HepG2 (cell line): ENCODE data around the gene CIITA. TPM values are rescaled to one million over a fixed set of nuclear protein-coding genes. Genes with fewer than 3 reads are reported as not detected.

Experiments used
- ATAC-seq: fragments of 200-7000 bp; cut with Tn5 transposase; 3 replicates; pipeline ENCODE4 v1.9.1; 2020; ENCODE audit warnings: mild to moderate bottlenecking, moderate library complexity
- BruUV-seq: library from RNA; stranded (reverse); fragments of 400-500 nt; replicated peaks from 2 replicates; lab custom pipeline; 2021; lab: Mats Ljungman, UMichigan
- CTCF ChIA-PET: fragments of 300-600 bp; formaldehyde crosslinking; extraction: SDS; loops from one replicate; lab custom pipeline; 2021; ENCODE audit warnings: low total read pairs, inconsistent platforms, low intra/inter-chr PET ratio; lab: Yijun Ruan, JAX
- POLR2A ChIA-PET: fragments of 350-600 bp; sonication (Branson Sonifier 250); formaldehyde crosslinking; loops from one replicate; lab custom pipeline; 2020; ENCODE audit warnings: antibody characterized with exemption, inconsistent platforms; lab: Yijun Ruan, JAX
- DNase-seq: peaks from one replicate; pipeline ENCODE4 v3.0.0-alpha.2; 2015; ENCODE audit warnings: low spot score
- FAIRE-seq: peaks from 3 replicates; lab custom pipeline; 2011; peaks lifted over from hg19 to GRCh38; lab: Jason Lieb, UNC
- H2AFZ ChIP-seq: one replicate; pipeline ENCODE4 v1.6.1; 2011; ENCODE audit warnings: low read length, inconsistent platforms
- H3K27ac ChIP-seq: fragments of 300-600 bp; 3 replicates; pipeline ENCODE4 v1.8.0; 2011; ENCODE audit warnings: mixed run types, mild to moderate bottlenecking, mixed read lengths, low read length, inconsistent platforms; ENCODE audit not compliant: insufficient read depth; ENCODE audit errors: extremely low read length
- H3K27me3 ChIP-seq, 2 experiments: fragments of 200-600 bp in 1 of 2; 2 replicates in 1 of 2; 3 replicates in 1 of 2; pipeline versions ENCODE4 v1.6.0 to v1.8.0; 2011; ENCODE audit warnings: low read length in 2 of 2, mild to moderate bottlenecking in 2 of 2, moderate library complexity in 2 of 2, inconsistent platforms in 1 of 2; ENCODE audit not compliant: insufficient read depth in 2 of 2, control insufficient read depth in 1 of 2
- H3K36me3 ChIP-seq, 2 experiments: fragments of 200-600 bp in 1 of 2; replicated peaks in 1 of 2; 2 replicates in 1 of 2; 3 replicates in 1 of 2; pipeline versions ENCODE4 v1.5.1 to v1.8.0; 2011; ENCODE audit warnings: low read length in 2 of 2, inconsistent platforms in 1 of 2; ENCODE audit not compliant: insufficient read depth in 2 of 2, control insufficient read depth in 1 of 2
- H3K4me1 ChIP-seq: 2 replicates; pipeline ENCODE4 v1.5.1; 2012; ENCODE audit warnings: low read length, inconsistent platforms; ENCODE audit not compliant: insufficient read depth
- H3K4me2 ChIP-seq: 2 replicates; pipeline ENCODE4 v1.6.0; 2011; ENCODE audit warnings: low read depth, low read length, inconsistent platforms
- H3K4me3 ChIP-seq, 3 experiments: fragments of 200-600 bp in 1 of 3; sonication (generic), shearing (Covaris generic) in 1 of 3; replicated peaks in 1 of 3; 2 replicates each; pipeline ENCODE4 v1.5.1; 2011 to 2016; ENCODE audit warnings: low read length in 3 of 3, inconsistent platforms in 2 of 3, low read depth in 2 of 3, mild to moderate bottlenecking in 2 of 3, control low read depth in 1 of 3, mixed read lengths in 1 of 3; ENCODE audit not compliant: insufficient read depth in 1 of 3
- H3K79me2 ChIP-seq: one replicate; pipeline ENCODE4 v1.6.1; 2011; ENCODE audit warnings: low read length, inconsistent platforms; ENCODE audit not compliant: insufficient read depth
- H3K9ac ChIP-seq: 2 replicates; pipeline ENCODE4 v1.6.0; 2011; ENCODE audit warnings: mild to moderate bottlenecking, low read depth, low read length, inconsistent platforms; ENCODE audit not compliant: insufficient read depth
- H3K9me3 ChIP-seq: 2 replicates; pipeline ENCODE4 v1.5.1; 2012; ENCODE audit warnings: mild to moderate bottlenecking, low read length
- H4K20me1 ChIP-seq: 2 replicates; pipeline ENCODE4 v1.6.0; 2011; ENCODE audit warnings: inconsistent platforms, mild to moderate bottlenecking, low read length, moderate library complexity; ENCODE audit not compliant: insufficient read depth
- MAFF ChIP-seq: IDR thresholded peaks from 2 replicates; pipeline ENCODE4 v1.6.1; 2011; ENCODE audit warnings: low read depth, low read length, improper control_type of control experiment
- MAFK ChIP-seq, 2 experiments: IDR thresholded peaks in 1 of 2; conservative IDR thresholded peaks in 1 of 2; 2 replicates each; pipeline ENCODE4 v1.6.1; 2011; ENCODE audit warnings: improper control_type of control experiment in 2 of 2, low read length in 2 of 2
- ZNF558 ChIP-seq: sonication (generic); formaldehyde crosslinking; IDR thresholded peaks from 2 replicates; pipeline ENCODE4 v1.9.0; 2022; ENCODE audit warnings: mild to moderate bottlenecking, missing genetic modification reagents, borderline replicate concordance
- WGBS: methylation state at CpG from one replicate; pipeline ENCODE4 v1.1.6; 2017; ENCODE audit warnings: low lambda C conversion rate; 5-methylcytosine and 5-hydroxymethylcytosine counted together
- in situ Hi-C: cut with HindIII; loops from 2 replicates; pipeline ENCODE4 v1.10.0; 2017; ENCODE audit warnings: low pct_unique_long_range_greater_than_20kb; ENCODE audit not compliant: extremely low pct_ligation_motif_present
- intact Hi-C: fragments of 100-400 bp; cut with micrococcal nuclease; formaldehyde crosslinking; loops from one replicate; pipeline ENCODE4 v1.10.0; 2022; ENCODE audit not compliant: unreplicated experiment
- polyA plus RNA-seq, 8 experiments: library from polyadenylated mRNA; depleted of rRNA in 3 of 8; stranded (reverse) in 7 of 8; unstranded in 1 of 8; fragments of >200 nt; fragmentation: Illumina TruSeq in 4 of 8; extraction: Trizol in 4 of 8; gene quantifications; 2 replicates each; pipeline versions ENCODE4 v1.2.1 to v1.2.3, GENCODE V29; 2011 to 2016; ENCODE audit warnings: low read depth in 4 of 8, missing spikeins in 1 of 8, mixed read lengths in 1 of 8; ENCODE audit not compliant: insufficient read depth in 1 of 8
- total RNA-seq, 5 experiments: library from RNA; depleted of rRNA; stranded (reverse); fragments of >200 nt; fragmentation: Illumina TruSeq; extraction: Trizol; gene quantifications; 2 replicates each; pipeline ENCODE4 v1.2.3, GENCODE V29; 2016; ENCODE audit warnings: low read depth in 1 of 5

The CIITA gene
- total and polyA plus RNA-seq, 2 of the 13 experiments (the other 11 are each of a cell fraction or from before 2014, with no cell fraction given) = 0.08 to 0.09 TPM

DNA sequence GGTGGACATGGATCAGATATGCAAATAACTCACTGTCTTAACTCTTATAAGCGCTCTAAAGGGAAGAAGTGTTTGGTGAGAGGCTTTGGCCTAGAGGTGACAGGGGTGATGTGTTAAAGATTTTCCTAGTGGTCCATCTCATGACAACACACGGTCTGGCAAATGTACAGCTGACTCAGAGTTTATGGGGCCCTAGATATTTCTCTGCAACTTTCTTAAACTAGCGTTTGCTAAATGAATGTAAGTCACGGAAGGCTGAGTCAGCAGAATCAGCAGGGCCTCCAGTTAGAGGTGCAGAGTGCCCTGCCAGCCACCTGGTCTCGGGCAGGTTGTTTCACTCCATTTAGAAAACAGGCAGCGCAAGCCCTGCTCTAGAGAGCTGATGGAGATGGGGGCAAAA, 107.5 kb downstream of the CIITA start:
- Histone ChIP-seq H2AFZ (no peak overlapping the region), H3K9me3 (no peaks in the 10 kb centered on the region), H3K27ac (no peak overlapping the region), H4K20me1 (no peaks in the 10 kb centered on the region), H3K36me3 (peaks cover 3 to 8% of the 10 kb centered on the region in 2 experiments; a peak in 1 of 5 replicates), H3K4me2 (no peak overlapping the region), H3K9ac (no peak overlapping the region), H3K4me1 (peaks cover 14% of the 10 kb centered on the region), H3K27me3 (no peaks in the 10 kb centered on the region), H3K4me3 (no peak overlapping the region), H3K79me2 (no peaks in the 10 kb centered on the region)
- peak; percentile 99 to 100 for TF ChIP-seq MAFK (conservative IDR thresholded peaks at IDR 0.05 in 1 of 2, IDR thresholded peaks at IDR 0.05 in 1 of 2; ENCODE audit: low read length in 2 of 2)
- no peak for TF ChIP-seq ZNF558 (CRISPR knock-in tag)
- peak; percentile 99 for TF ChIP-seq MAFF
- POLR2A ChIA-PET = interaction anchor here (2.2 kb wide), 1 partner anchor 271 kb away, joined by 10 read pairs; the partner anchor contains the start of gene SOCS1
- WGBS = 96% methylated on average over 6 of the region's 6 CpGs
- intact Hi-C loops = no loop called here
- BruUV-seq = no TSS peak
- DNase-seq (no peak), FAIRE-seq (no peak), ATAC-seq (no peak)
- in situ Hi-C loops = no loop called here
- CTCF ChIA-PET = no interaction called here

Other genes starting within 250 kb of the CIITA start
- not detected in 2 replicates for gene TEKT5, start 182.3 kb upstream of the CIITA start, total RNA-seq (2016; rRNA removed; fragmentation: Illumina TruSeq; extraction: Trizol)
- gene TEKT5, start 182.3 kb upstream of the CIITA start, polyA plus RNA-seq (2011; rRNA removed) = 0.16 and 0.25 TPM in 2 replicates
- 70.4 and 85.8 TPM in 2 replicates for gene NUBP1, start 133.4 kb upstream of the CIITA start, total RNA-seq (2016; rRNA removed; fragmentation: Illumina TruSeq; extraction: Trizol)
- gene NUBP1, start 133.4 kb upstream of the CIITA start, polyA plus RNA-seq (2011; rRNA removed) = 53.5 and 53.9 TPM in 2 replicates
- not detected in 2 replicates for gene TVP23A, start 58.4 kb upstream of the CIITA start, total RNA-seq (2016; rRNA removed; fragmentation: Illumina TruSeq; extraction: Trizol)
- gene TVP23A, start 58.4 kb upstream of the CIITA start, polyA plus RNA-seq (2011; rRNA removed) = 0.01 TPM in 1 of 2 replicates, not detected in the other
- gene DEXI, start 65.3 kb downstream of the CIITA start, total RNA-seq (2016; rRNA removed; fragmentation: Illumina TruSeq; extraction: Trizol) = 57.9 and 70.4 TPM in 2 replicates
- 51.5 and 54.4 TPM in 2 replicates for gene DEXI, start 65.3 kb downstream of the CIITA start, polyA plus RNA-seq (2011; rRNA removed)
- 10.3 and 13.6 TPM in 2 replicates for gene CLEC16A, start 67.4 kb downstream of the CIITA start, total RNA-seq (2016; rRNA removed; fragmentation: Illumina TruSeq; extraction: Trizol)
- 8.5 and 9.5 TPM in 2 replicates for gene CLEC16A, start 67.4 kb downstream of the CIITA start, polyA plus RNA-seq (2011; rRNA removed)